IMR-90 (cell line): ENCODE data around the gene SRGAP3. TPM values are rescaled to one million over a fixed set of nuclear protein-coding genes. Genes with fewer than 3 reads are reported as not detected.

Source experiments
- ATAC-seq: fragments of 200-7000 bp; cut with Tn5 transposase; 2 replicates; pipeline ENCODE4 v1.9.1; 2020; ENCODE audit warnings: low read depth, mild to moderate bottlenecking, moderate library complexity
- BruUV-seq: library from RNA; stranded (reverse); fragments of 400-500 nt; replicated peaks from 2 replicates; lab custom pipeline; 2021; lab: Mats Ljungman, UMichigan
- CTCF ChIA-PET: fragments of 300-600 bp; formaldehyde crosslinking; extraction: SDS; loops from one replicate; lab custom pipeline; 2021; ENCODE audit warnings: antibody characterized with exemption; lab: Yijun Ruan, JAX
- POLR2A ChIA-PET: fragments of 300-600 bp; sonication (Branson Sonifier 250); formaldehyde crosslinking; loops from one replicate; lab custom pipeline; 2022; ENCODE audit warnings: antibody characterized with exemption; ENCODE audit not compliant: unreplicated experiment; lab: Charles Lee
- DNase-seq: peaks from one replicate; pipeline ENCODE4 v3.0.0; 2013
- H2AFZ ChIP-seq: replicated peaks from 2 replicates; pipeline ENCODE3; 2013; ENCODE audit warnings: low read length, mild to moderate bottlenecking; ENCODE audit not compliant: poor library complexity
- H2AK5ac ChIP-seq: 2 replicates; pipeline ENCODE4 v1.6.1; 2013; ENCODE audit warnings: low read depth, low read length, inconsistent platforms
- H2AK9ac ChIP-seq: replicated peaks from 2 replicates; pipeline ENCODE3; 2013; ENCODE audit warnings: mild to moderate bottlenecking, low read depth, low read length, moderate library complexity; ENCODE audit not compliant: poor library complexity
- H2BK120ac ChIP-seq: 2 replicates; pipeline ENCODE4 v1.6.1; 2013; ENCODE audit warnings: low read depth, low read length, inconsistent platforms
- H2BK15ac ChIP-seq: 3 replicates; pipeline ENCODE4 v1.6.1; 2013; ENCODE audit warnings: low read depth, low read length, inconsistent platforms
- H2BK20ac ChIP-seq: 2 replicates; pipeline ENCODE4 v1.6.1; 2013; ENCODE audit warnings: low read depth, mild to moderate bottlenecking, inconsistent platforms, low read length, moderate library complexity
- H2BK5ac ChIP-seq: 2 replicates; pipeline ENCODE4 v1.6.1; 2013; ENCODE audit warnings: mild to moderate bottlenecking, low read depth, low read length, inconsistent platforms; ENCODE audit not compliant: poor library complexity, severe bottlenecking
- H3K14ac ChIP-seq: replicated peaks from 2 replicates; pipeline ENCODE4 v1.6.1; 2013; ENCODE audit warnings: low read depth, low read length, inconsistent platforms
- H3K18ac ChIP-seq: 2 replicates; pipeline ENCODE4 v1.6.1; 2013; ENCODE audit warnings: low read depth, low read length, control low read depth
- H3K23ac ChIP-seq: 2 replicates; pipeline ENCODE4 v1.6.1; 2013; ENCODE audit warnings: low read depth, low read length, inconsistent platforms
- H3K27ac ChIP-seq: 2 replicates; pipeline ENCODE4 v1.5.1; 2013; ENCODE audit warnings: mild to moderate bottlenecking, control low read depth, low read length; ENCODE audit not compliant: insufficient read depth
- H3K27me3 ChIP-seq: 2 replicates; pipeline ENCODE4 v1.6.1; 2013; ENCODE audit warnings: low read length; ENCODE audit not compliant: control insufficient read depth, insufficient read depth
- H3K36me3 ChIP-seq: 2 replicates; pipeline ENCODE4 v1.6.1; 2013; ENCODE audit warnings: low read length, mixed read lengths; ENCODE audit not compliant: control insufficient read depth, insufficient read depth
- H3K4ac ChIP-seq: 2 replicates; pipeline ENCODE4 v1.6.1; 2013; ENCODE audit warnings: low read depth, low read length, inconsistent platforms
- H3K4me1 ChIP-seq: 2 replicates; pipeline ENCODE4 v1.6.1; 2013; ENCODE audit warnings: low read length, mixed read lengths; ENCODE audit not compliant: control insufficient read depth, insufficient read depth
- H3K4me2 ChIP-seq: 2 replicates; pipeline ENCODE4 v1.6.1; 2013; ENCODE audit warnings: low read depth, mild to moderate bottlenecking, control low read depth, low read length, moderate library complexity
- H3K4me3 ChIP-seq: 2 replicates; pipeline ENCODE4 v1.5.1; 2013; ENCODE audit warnings: low read depth, mild to moderate bottlenecking, control low read depth, low read length, moderate library complexity; ENCODE audit not compliant: insufficient read depth
- H3K56ac ChIP-seq: 2 replicates; pipeline ENCODE4 v1.6.1; 2013; ENCODE audit warnings: low read length, inconsistent platforms; ENCODE audit not compliant: insufficient read depth; ENCODE audit errors: extremely low read depth
- H3K79me1 ChIP-seq, 2 experiments: 2 replicates each; pipeline ENCODE4 v1.6.1; 2013; ENCODE audit warnings: low read length in 2 of 2, inconsistent platforms in 1 of 2, low read depth in 1 of 2
- H3K9ac ChIP-seq: 2 replicates; pipeline ENCODE4 v1.6.1; 2013; ENCODE audit warnings: low read depth, low read length, control low read depth
- H3K9me1 ChIP-seq: 2 replicates; pipeline ENCODE4 v1.6.1; 2013; ENCODE audit warnings: low read length, inconsistent platforms; ENCODE audit not compliant: insufficient read depth
- H3K9me3 ChIP-seq: 2 replicates; pipeline ENCODE4 v1.6.1; 2013; ENCODE audit warnings: low read length; ENCODE audit not compliant: control insufficient read depth, insufficient read depth
- H4K20me1 ChIP-seq: 2 replicates; pipeline ENCODE4 v1.6.1; 2013; ENCODE audit warnings: low read length, inconsistent platforms; ENCODE audit not compliant: insufficient read depth
- H4K5ac ChIP-seq: 2 replicates; pipeline ENCODE4 v1.6.1; 2013; ENCODE audit warnings: mild to moderate bottlenecking, low read depth, low read length, control low read depth
- H4K8ac ChIP-seq, 2 experiments: 2 replicates each; pipeline ENCODE4 v1.6.1; 2013; ENCODE audit warnings: low read depth in 2 of 2, low read length in 2 of 2, control low read depth in 1 of 2, inconsistent platforms in 1 of 2
- H4K91ac ChIP-seq: 2 replicates; pipeline ENCODE4 v1.6.1; 2013; ENCODE audit warnings: low read depth, low read length, inconsistent platforms; ENCODE audit not compliant: insufficient read depth
- BHLHE40 ChIP-seq: fragments of 150-350 bp; IDR thresholded peaks from 2 replicates; pipeline ENCODE4 v1.6.1; 2016; ENCODE audit warnings: mild to moderate bottlenecking, low read depth, low read length
- CEBPB ChIP-seq: IDR thresholded peaks from 2 replicates; pipeline ENCODE4 v1.6.1; 2012; ENCODE audit warnings: low read depth, low read length, improper control_type of control experiment
- CHD1 ChIP-seq: IDR thresholded peaks from 2 replicates; pipeline ENCODE4 v1.6.1; 2012; ENCODE audit warnings: low read depth, low read length, improper control_type of control experiment
- CTCF ChIP-seq: conservative IDR thresholded peaks from 2 replicates; pipeline ENCODE4 v1.5.1; 2012; ENCODE audit warnings: mild to moderate bottlenecking, low read depth, low read length, improper control_type of control experiment
- ELK1 ChIP-seq: fragments of 150-350 bp; IDR thresholded peaks from 2 replicates; pipeline ENCODE4 v1.6.1; 2016; ENCODE audit warnings: low read depth, mild to moderate bottlenecking, low read length, moderate library complexity, borderline replicate concordance
- FOS ChIP-seq: fragments of 150-350 bp; IDR thresholded peaks from 2 replicates; pipeline ENCODE4 v1.6.1; 2016; ENCODE audit warnings: low read depth, low read length
- MAFK ChIP-seq: IDR thresholded peaks from 2 replicates; pipeline ENCODE4 v1.6.1; 2012; ENCODE audit warnings: low read depth, low read length, improper control_type of control experiment
- MAZ ChIP-seq: IDR thresholded peaks from 2 replicates; pipeline ENCODE4 v1.6.1; 2012; ENCODE audit warnings: low read depth, mild to moderate bottlenecking, low read length, improper control_type of control experiment, moderate library complexity, borderline replicate concordance
- MXI1 ChIP-seq: IDR thresholded peaks from 2 replicates; pipeline ENCODE4 v1.6.1; 2012; ENCODE audit warnings: low read depth, mild to moderate bottlenecking, low read length, moderate library complexity, borderline replicate concordance
- NFE2L2 ChIP-seq: fragments of 150-350 bp; IDR thresholded peaks from 2 replicates; pipeline ENCODE4 v1.6.1; 2016; ENCODE audit warnings: low read depth, mild to moderate bottlenecking, low read length
- POLR2A ChIP-seq: IDR thresholded peaks from 2 replicates; pipeline ENCODE4 v1.6.1; 2012; ENCODE audit warnings: mild to moderate bottlenecking, low read depth, low read length
- RAD21 ChIP-seq: IDR thresholded peaks from 2 replicates; pipeline ENCODE4 v1.6.1; 2012; ENCODE audit warnings: low read length, improper control_type of control experiment
- RCOR1 ChIP-seq: IDR thresholded peaks from 2 replicates; pipeline ENCODE4 v1.6.1; 2012; ENCODE audit warnings: mild to moderate bottlenecking, low read length, improper control_type of control experiment; ENCODE audit not compliant: insufficient replicate concordance
- RFX5 ChIP-seq: IDR thresholded peaks from 2 replicates; pipeline ENCODE4 v1.8.0; 2012; ENCODE audit warnings: low read depth, mild to moderate bottlenecking, low read length, moderate library complexity
- USF2 ChIP-seq: fragments of 150-350 bp; IDR thresholded peaks from 2 replicates; pipeline ENCODE4 v1.6.1; 2017; ENCODE audit warnings: mild to moderate bottlenecking, antibody characterized with exemption, low read length, low read depth
- WGBS, 2 experiments: methylation state at CpG; one replicate each; pipeline versions ENCODE4 v1.1.5 to v1.1.7; 2013; ENCODE audit warnings: missing lambda C conversion rate in 2 of 2; ENCODE audit not compliant: insufficient read length in 1 of 2; ENCODE audit errors: extremely low coverage in 2 of 2; 5-methylcytosine and 5-hydroxymethylcytosine counted together
- dilution Hi-C: fragments of 300-500 bp; cut with HindIII; formaldehyde crosslinking; loops from one replicate; pipeline ENCODE4 v1.14.3; 2018; ENCODE audit warnings: low sequenced_read_pairs; ENCODE audit not compliant: unreplicated experiment
- in situ Hi-C: fragments of 300-500 bp; cut with MboI; formaldehyde crosslinking; loops from 3 replicates; pipeline ENCODE4 v1.14.3; 2019; ENCODE audit warnings: low sequenced_read_pairs, inconsistent platforms, mixed read lengths
- intact Hi-C: fragments of 100-400 bp; cut with micrococcal nuclease; formaldehyde crosslinking; loops from 2 replicates; pipeline ENCODE4 v1.10.0; 2022
- polyA plus RNA-seq, 3 experiments: library from polyadenylated mRNA; depleted of rRNA; stranded (reverse); fragments of >200 nt; gene quantifications; 2 replicates each; pipeline ENCODE4 v1.2.3, GENCODE V29; 2012; ENCODE audit warnings: low replicate concordance in 1 of 3
- total RNA-seq: library from RNA; depleted of rRNA; stranded (reverse); fragments of >200 nt; gene quantifications from 2 replicates; pipeline ENCODE4 v1.2.3, GENCODE V29; 2012

The SRGAP3 gene
- total and polyA plus RNA-seq, 2 of the 4 experiments (the other 2 are of a cell fraction): 0.68 to 1.4 TPM

- Histone ChIP-seq H3K18ac (no peak overlapping the region), H3K56ac (no peak overlapping the region), H4K8ac (no peak overlapping the region), H3K4me1 (no peaks in the 10 kb centered on the region), H3K4me2 (no peak overlapping the region), H3K9me1 (no peaks in the 10 kb centered on the region), H2AFZ (no peak overlapping the region), H3K9ac (no peak overlapping the region), H3K79me1 (no peaks in the 10 kb centered on the region), H2BK20ac (no peak overlapping the region), H2AK9ac (no peak overlapping the region), H3K4ac (no peak overlapping the region), H3K14ac (no peak overlapping the region), H3K4me3 (no peak overlapping the region), H2BK120ac (no peak overlapping the region), H4K5ac (no peak overlapping the region), H4K91ac (no peak overlapping the region), H3K36me3 (no peaks in the 10 kb centered on the region), H4K20me1 (no peaks in the 10 kb centered on the region), H2AK5ac (no peak overlapping the region), H2BK5ac (no peak overlapping the region), H2BK15ac (no peak overlapping the region), H3K23ac (no peak overlapping the region), H3K27me3 (0 out of 2 replicates have a peak, but pooled peaks cover 4% of the 10 kb centered on the region), H3K9me3 (no peaks in the 10 kb centered on the region), H3K27ac (no peak overlapping the region)
- intact Hi-C loops (no loop called here), dilution Hi-C loops (no loop called here), in situ Hi-C loops (no loop called here)
- 65% methylated on average over 4 of the region's 17 CpGs; no CpG with 5 or more reads in 1 of the 2 experiments for WGBS, 2 experiments
- ChIA-PET CTCF (no interaction called here), POLR2A (no interaction called here)
- DNase-seq: no peak
- ATAC-seq: no peak
- BruUV-seq: no TSS peak
- TF ChIP-seq POLR2A (no peak), MXI1 (no peak), ELK1 (no peak), RCOR1 (no peak), CEBPB (no peak), MAZ (no peak), NFE2L2 (no peak), CHD1 (no peak), BHLHE40 (no peak), MAFK (no peak), USF2 (no peak), CTCF (no peak), RFX5 (no peak), FOS (no peak), RAD21 (no peak)
Measured at GRCh38 chr3:9179826-9180763, 69.4 kb downstream of the SRGAP3 start.
